ENCODE results near the gene PRPSAP1. TPM values are rescaled to one million over a fixed set of nuclear protein-coding genes. Genes with fewer than 3 reads are reported as not detected.
A peak's percentile ranks its signal among the peaks of the same experiment; 100 is the strongest.

PRPSAP1 gene
- total RNA-seq, 2 experiments from 2014 or later: 28.1 to 29.9 TPM

- POLR2A ChIA-PET: interaction anchor here (0.6 to 1.2 kb wide), 4 partner anchors 9 to 94 kb away, joined by 3 to 6 read pairs (median 4); no protein-coding TSS in a partner anchor
- Mint-ChIP-seq H3K4me3 (no peak overlapping the region), H3K4me1 (ENCODE audit: low read depth) (no peaks in the 10 kb centered on the region), H3K36me3 (ENCODE audit: low read depth) (peaks cover 41% of the 10 kb centered on the region), H3K27ac (no peak overlapping the region), H3K27me3 (no peaks in the 10 kb centered on the region), H3K9me3 (no peaks in the 10 kb centered on the region)
- intact Hi-C loops (cut with micrococcal nuclease): loop anchor here (5.0 kb wide), 1 partner anchor 96 kb away; no protein-coding TSS in a partner anchor
- ATAC-seq (peak; percentile 97), DNase-seq (peak; percentile 93)
- TF ChIP-seq, protein P1, sequence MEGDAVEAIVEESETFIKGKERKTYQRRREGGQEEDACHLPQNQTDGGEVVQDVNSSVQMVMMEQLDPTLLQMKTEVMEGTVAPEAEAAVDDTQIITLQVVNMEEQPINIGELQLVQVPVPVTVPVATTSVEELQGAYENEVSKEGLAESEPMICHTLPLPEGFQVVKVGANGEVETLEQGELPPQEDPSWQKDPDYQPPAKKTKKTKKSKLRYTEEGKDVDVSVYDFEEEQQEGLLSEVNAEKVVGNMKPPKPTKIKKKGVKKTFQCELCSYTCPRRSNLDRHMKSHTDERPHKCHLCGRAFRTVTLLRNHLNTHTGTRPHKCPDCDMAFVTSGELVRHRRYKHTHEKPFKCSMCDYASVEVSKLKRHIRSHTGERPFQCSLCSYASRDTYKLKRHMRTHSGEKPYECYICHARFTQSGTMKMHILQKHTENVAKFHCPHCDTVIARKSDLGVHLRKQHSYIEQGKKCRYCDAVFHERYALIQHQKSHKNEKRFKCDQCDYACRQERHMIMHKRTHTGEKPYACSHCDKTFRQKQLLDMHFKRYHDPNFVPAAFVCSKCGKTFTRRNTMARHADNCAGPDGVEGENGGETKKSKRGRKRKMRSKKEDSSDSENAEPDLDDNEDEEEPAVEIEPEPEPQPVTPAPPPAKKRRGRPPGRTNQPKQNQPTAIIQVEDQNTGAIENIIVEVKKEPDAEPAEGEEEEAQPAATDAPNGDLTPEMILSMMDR (IDR thresholded peaks at IDR 0.05): peak; percentile 96
- CTCF ChIA-PET: interaction anchor here (0.6 to 5.6 kb wide), 65 partner anchors 9 to 441 kb away, joined by 3 to 154 read pairs (median 5); partner anchors contain the start of genes AANAT, PRPSAP1, QRICH2 and SPHK1
Measured at GRCh38 chr17:76397687-76398522, 44.2 kb upstream of the PRPSAP1 start.

DNA sequence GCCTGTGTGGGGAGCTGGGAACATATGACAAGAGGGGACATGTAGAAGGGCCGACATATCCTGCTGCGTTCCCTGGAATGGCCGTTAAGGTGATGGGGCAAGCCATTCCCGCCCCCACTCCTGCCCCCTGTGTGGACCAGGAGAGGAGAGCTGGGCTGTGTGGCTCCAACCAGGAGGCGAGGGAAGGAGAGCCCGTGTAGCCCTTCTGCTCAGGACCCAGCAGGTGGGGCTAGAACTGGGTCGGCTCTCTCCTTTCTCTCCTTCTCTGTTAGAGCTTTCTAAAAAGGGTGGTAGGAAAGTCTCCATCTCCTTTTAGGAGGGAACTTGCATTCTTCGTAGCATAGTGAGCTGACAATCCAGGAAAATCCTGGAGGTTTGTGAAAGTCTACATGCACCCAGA lies 43.5 kb upstream of the PRPSAP1 start:
- Mint-ChIP-seq H3K4me3 (no peak overlapping the region), H3K9me3 (no peaks in the 10 kb centered on the region)
- no peak for ATAC-seq

GRCh38 chr17:76395980-76396379 lies 42.3 kb upstream of the PRPSAP1 start:
- POLR2A ChIA-PET: no interaction called here
- H3K27ac Mint-ChIP-seq: no peak overlapping the region

More for the DNA sequence above, 43.5 kb upstream of the PRPSAP1 start:
- intact Hi-C loops (cut with micrococcal nuclease): loop anchor here (5.0 kb wide), 1 partner anchor 95 kb away; no protein-coding TSS in a partner anchor
- H3K4me1 Mint-ChIP-seq (ENCODE audit: low read depth): no peaks in the 10 kb centered on the region
- H3K27ac Mint-ChIP-seq: no peak overlapping the region
- CTCF ChIA-PET: interaction anchor here (0.7 to 5.6 kb wide), 49 partner anchors 10 to 441 kb away, joined by 3 to 154 read pairs (median 5); partner anchors contain the start of genes AANAT, PRPSAP1, QRICH2 and SPHK1
- POLR2A ChIA-PET: interaction anchor here (0.6 to 1.2 kb wide), 3 partner anchors 8 to 383 kb away, joined by 3 to 6 read pairs (median 5); no protein-coding TSS in a partner anchor
- TF ChIP-seq, protein P1 (IDR thresholded peaks at IDR 0.05): no peak
- DNase-seq: no peak
- peaks cover 38% of the 10 kb centered on the region for H3K36me3 Mint-ChIP-seq (ENCODE audit: low read depth)
- no peaks in the 10 kb centered on the region for H3K27me3 Mint-ChIP-seq

DNA sequence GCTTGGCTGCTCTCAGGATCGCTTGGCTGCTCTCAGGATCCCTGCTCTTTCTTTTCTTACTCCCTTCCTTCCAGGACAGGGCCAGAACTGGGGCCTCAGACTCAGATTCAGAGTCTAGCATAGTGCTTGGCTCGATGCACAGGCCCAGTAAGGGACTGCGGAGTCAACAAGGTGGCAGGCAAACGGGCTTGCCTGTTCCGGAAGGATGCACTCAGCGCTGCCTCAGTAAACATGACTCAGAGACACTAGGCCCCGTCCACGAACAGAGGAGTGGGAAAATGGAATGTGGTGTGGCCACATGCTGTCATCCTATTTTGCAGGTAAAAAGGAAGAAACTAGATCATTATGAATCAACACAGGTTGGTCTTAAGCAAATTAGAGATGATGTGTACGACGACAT lies 40.5 kb upstream of the PRPSAP1 start:
- ChIA-PET CTCF (interaction anchor here (0.7 to 1.6 kb wide), 4 partner anchors 12 to 420 kb away, joined by 3 to 4 read pairs (median 4); partner anchors contain the start of gene UBE2O), POLR2A (no interaction called here)
- peaks cover 26% of the 10 kb centered on the region for H3K36me3 Mint-ChIP-seq (ENCODE audit: low read depth)
- intact Hi-C loops (cut with micrococcal nuclease): no loop called here
- no peaks in the 10 kb centered on the region for H3K27me3 Mint-ChIP-seq
- no peak for ATAC-seq
- no peaks in the 10 kb centered on the region for H3K9me3 Mint-ChIP-seq
- H3K27ac Mint-ChIP-seq: no peak overlapping the region
- H3K4me1 Mint-ChIP-seq (ENCODE audit: low read depth): no peaks in the 10 kb centered on the region
- TF ChIP-seq, protein P1 (IDR thresholded peaks at IDR 0.05): no peak
- DNase-seq: no peak
- no peak overlapping the region for H3K4me3 Mint-ChIP-seq

More at GRCh38 chr17:76395980-76396379, 42.3 kb upstream of the PRPSAP1 start:
- CTCF ChIA-PET: interaction anchor here (1.2 to 5.6 kb wide), 5 partner anchors 11 to 93 kb away, joined by 6 to 154 read pairs (median 35); partner anchors contain the start of genes QRICH2 and SPHK1
- ATAC-seq (no peak), DNase-seq (no peak)
- no peaks in the 10 kb centered on the region for H3K4me1 Mint-ChIP-seq (ENCODE audit: low read depth)
- H3K9me3 Mint-ChIP-seq: no peaks in the 10 kb centered on the region
- intact Hi-C loops (cut with micrococcal nuclease): loop anchor here (5.0 kb wide), 1 partner anchor 94 kb away; no protein-coding TSS in a partner anchor
- no peaks in the 10 kb centered on the region for H3K27me3 Mint-ChIP-seq
- H3K36me3 Mint-ChIP-seq (ENCODE audit: low read depth): peaks cover 32% of the 10 kb centered on the region
- TF ChIP-seq, protein P1 (IDR thresholded peaks at IDR 0.05): no peak
- no peak overlapping the region for H3K4me3 Mint-ChIP-seq

All from activated CD8-positive, alpha-beta T cell treated with anti-CD3 and anti-CD28 coated beads for 36 hours (primary cell).